Choroid plexus epithelial cell (primary cell): ENCODE measurements around the gene DNAH8.

ENCODE experiments used
- DNase-seq: peaks from one replicate; pipeline ENCODE4 v3.0.0-alpha.2; 2010; ENCODE audit warnings: low read depth
- H3K4me3 ChIP-seq: 2 replicates; pipeline ENCODE4 v1.5.1; 2011; ENCODE audit warnings: low read depth, mild to moderate bottlenecking, control low read depth, low read length, moderate library complexity
- CTCF ChIP-seq: conservative IDR thresholded peaks from 2 replicates; pipeline ENCODE4 v1.5.1; 2011; ENCODE audit warnings: low read depth, mild to moderate bottlenecking, control low read depth, inconsistent platforms, low read length, moderate library complexity

Gene DNAH8

GRCh38 chr6:38824243-38824894 is 109.3 kb downstream of the DNAH8 start:
- H3K4me3 ChIP-seq, result no peak overlapping the region
- DNase-seq, result no peak
- no peak for TF ChIP-seq CTCF

- no peak for TF ChIP-seq CTCF
- DNase-seq, result no peak
- no peak overlapping the region for H3K4me3 ChIP-seq
Measured at GRCh38 chr6:38827024-38827423, 111.9 kb downstream of the DNAH8 start.

DNA sequence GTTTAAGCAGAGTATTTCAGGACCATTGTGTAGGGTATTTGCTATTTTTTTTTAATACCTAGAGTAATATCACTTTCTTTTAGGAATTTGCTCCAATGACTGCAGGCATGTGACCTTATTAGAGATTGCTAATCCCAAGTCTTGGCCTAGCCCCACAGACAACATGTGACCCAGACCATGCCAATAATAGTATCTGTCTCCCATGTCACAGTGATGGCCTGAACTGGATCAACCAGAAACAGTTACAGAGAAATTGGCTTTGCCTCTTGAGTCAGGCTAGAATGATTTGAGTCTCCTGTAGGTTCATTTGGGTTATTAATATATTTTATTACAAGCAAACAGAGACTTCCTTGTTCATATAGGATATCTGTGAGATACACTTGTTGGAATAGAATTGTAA is 116.8 kb downstream of the DNAH8 start:
- no peak overlapping the region for H3K4me3 ChIP-seq
- DNase-seq, result no peak
- no peak for TF ChIP-seq CTCF

GRCh38 chr6:38833320-38833719 is 118.2 kb downstream of the DNAH8 start:
- TF ChIP-seq CTCF, result no peak
- DNase-seq, result no peak
- no peak overlapping the region for H3K4me3 ChIP-seq

DNA sequence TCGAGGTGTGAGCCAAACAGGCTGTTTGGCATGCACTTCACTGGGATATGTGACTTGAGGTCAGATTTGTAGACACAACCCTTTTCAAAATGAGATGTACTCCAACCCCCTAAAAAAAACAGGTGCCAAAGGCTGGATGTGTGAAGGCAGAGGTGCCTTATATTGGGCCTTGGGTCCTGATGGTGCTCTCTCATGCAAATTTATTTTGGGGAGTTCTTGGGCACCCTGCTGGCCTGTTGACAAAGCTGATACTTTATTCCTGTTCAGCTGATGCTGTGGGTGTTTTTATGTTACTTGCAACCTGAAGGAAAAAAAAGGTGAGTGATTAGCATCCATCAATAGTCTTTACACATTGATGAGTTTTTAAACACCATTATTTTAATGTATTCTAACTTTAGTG is 121.5 kb downstream of the DNAH8 start:
- H3K4me3 ChIP-seq, result no peak overlapping the region
- no peak for TF ChIP-seq CTCF
- no peak for DNase-seq

DNA sequence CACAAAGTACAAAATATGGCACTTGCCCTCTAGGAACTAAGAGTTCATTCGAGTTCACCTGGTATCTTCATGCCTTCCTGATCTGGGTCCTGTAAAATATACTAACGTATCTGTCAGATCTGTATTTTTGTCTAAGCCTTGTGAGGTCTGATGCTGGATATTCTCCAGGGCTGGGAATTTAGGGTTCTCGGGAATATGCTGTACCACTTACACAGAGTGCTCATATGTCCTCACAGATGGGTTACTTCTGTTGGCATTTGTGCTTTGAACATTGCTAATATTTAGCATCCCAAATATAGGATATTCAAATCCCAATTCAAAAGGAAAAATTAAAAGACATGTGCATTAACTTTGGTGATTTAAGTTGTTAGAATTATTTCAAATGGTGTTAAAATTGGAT is 122.0 kb downstream of the DNAH8 start:
- no peak for TF ChIP-seq CTCF

DNA sequence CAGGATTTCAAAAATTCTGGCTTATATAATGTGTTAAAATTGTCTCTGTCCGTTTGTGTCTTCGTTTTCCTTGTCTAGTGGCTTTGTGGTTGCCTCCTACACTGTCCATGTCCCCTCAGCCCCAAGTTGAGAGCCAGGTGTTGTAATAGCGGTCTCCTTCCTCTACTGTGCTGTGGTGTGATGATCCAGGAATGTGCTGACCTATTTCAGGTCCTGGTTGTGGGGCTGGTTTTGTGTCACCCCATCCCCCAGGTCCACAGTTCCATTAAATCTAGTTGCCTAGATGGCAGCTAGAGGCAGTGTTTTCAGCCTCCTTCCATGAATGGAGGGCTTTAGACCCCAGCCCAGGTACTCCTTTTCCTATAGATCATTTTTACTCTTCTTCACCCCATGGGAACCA is 128.7 kb downstream of the DNAH8 start:
- TF ChIP-seq CTCF, result no peak
- no peak for DNase-seq

More for the DNA sequence above, 122.0 kb downstream of the DNAH8 start:
- H3K4me3 ChIP-seq, result no peak overlapping the region
- DNase-seq, result no peak

More for the DNA sequence above, 128.7 kb downstream of the DNAH8 start:
- H3K4me3 ChIP-seq, result no peak overlapping the region
